DOHH2 (cell line): Measurements from ENCODE around the gene MGAT5.

ENCODE experiments used
- CTCF ChIP-seq: fragments of 200-600 bp; sonication (generic); IDR thresholded peaks from one replicate; pipeline ENCODE4 v1.5.1; 2014; ENCODE audit warnings: antibody characterized with exemption, mild to moderate bottlenecking, low read depth, low read length; ENCODE audit not compliant: poor library complexity, severe bottlenecking
- EZH2phosphoT487 ChIP-seq: fragments of 200-600 bp; sonication (generic); IDR thresholded peaks from 2 replicates; pipeline ENCODE4 v1.6.1; 2017; ENCODE audit warnings: borderline replicate concordance, mild to moderate bottlenecking, antibody characterized with exemption, low read length, moderate library complexity, mixed read lengths

- TF ChIP-seq CTCF: no peak
- no peak for TF ChIP-seq EZH2phosphoT487
Observed at GRCh38 chr2:134465228-134466105, 211.6 kb downstream of the MGAT5 start.
